ENCODE results near the gene IFNA7.
A peak's percentile ranks its signal among the peaks of the same experiment; 100 is the strongest.
"Not testable (repeated sequence)": the region's sequence is repeated elsewhere in the genome, so short reads cannot be mapped to it uniquely, and the experiment has no call there.

Gene IFNA7

DNA sequence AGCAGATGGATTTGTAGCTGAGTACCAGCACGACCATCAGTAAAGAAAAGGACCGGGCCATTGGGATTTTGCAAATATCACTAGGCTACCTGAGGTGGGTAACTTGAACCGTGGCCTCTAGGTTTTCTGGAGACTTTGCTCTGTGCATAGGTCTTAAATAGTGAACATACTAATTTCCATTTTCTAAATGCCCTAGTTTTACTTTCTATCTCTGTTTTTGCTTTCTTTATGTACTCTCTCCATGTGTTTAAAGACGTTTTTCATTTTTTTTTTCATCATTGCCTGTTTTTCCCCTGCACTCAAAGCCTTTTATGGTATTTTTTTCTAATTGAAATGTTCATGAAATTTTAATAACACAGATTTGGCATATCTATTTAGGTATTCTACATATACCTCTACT, at the start of gene IFNA7:
Gene IFNA7, minus strand, starts transcription at position 101 of the 400 bp plus-strand sequence. Its CDS starts 40 bp downstream, at position 61.
- not testable (repeated sequence) for DNase-seq

DNA sequence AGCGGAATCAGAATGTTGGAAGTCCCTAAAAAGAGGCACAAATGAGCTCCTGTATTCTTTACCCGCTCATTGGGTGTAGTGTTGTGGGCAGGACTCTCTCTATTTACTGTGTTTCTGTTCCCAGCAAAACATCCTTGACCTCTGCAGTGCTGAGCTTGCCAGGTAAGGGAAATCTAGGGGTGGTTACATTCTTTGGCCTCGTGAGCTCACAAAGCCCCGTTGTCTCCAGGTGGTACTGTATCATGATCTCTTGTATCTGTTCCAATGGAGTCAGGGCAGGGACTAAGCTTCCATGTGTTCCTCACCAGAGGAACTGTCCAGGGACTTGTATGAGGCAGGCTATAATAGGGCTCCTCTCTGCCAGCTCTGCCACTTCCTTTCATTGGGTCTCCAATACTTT, 49.6 kb upstream of the IFNA7 start:
- DNase-seq, result no peak

- no peak for DNase-seq
These were observed 49.2 kb upstream of the IFNA7 start for GRCh38 chr9:21251190-21251589.

DNA sequence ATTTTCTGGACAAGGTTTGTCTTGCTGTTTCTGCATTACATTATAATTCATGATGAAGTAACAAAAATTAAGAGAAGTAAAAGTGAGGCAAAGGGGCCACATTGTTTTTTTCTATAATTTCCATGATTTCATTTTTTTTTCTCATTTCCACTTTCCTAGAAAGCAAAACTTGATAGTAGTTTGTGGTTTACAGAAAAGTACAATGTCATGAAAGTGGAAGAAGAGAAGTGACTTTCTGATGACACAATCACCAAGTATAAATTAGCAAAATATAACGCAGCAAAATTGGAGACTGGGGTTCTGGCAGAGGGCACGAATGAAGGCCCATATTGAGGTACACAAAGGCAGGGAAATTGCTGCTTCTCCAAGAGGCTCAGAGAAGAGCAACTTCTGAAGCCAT, 42.8 kb upstream of the IFNA7 start:
- DNase-seq, result no peak

GRCh38 chr9:21239911-21240310, 37.9 kb upstream of the IFNA7 start, which contains the start of gene IFNA14:
TSS of gene IFNA14 (minus strand) at chr9:21240005. CDS start at chr9:21239935, 70 bp downstream.
- no peak for DNase-seq

- DNase-seq, result not testable (repeated sequence)
These were observed 34.3 kb upstream of the IFNA7 start for GRCh38 chr9:21236360-21236714.

- DNase-seq, result peak; percentile 4
These were observed 33.7 kb upstream of the IFNA7 start for GRCh38 chr9:21235468-21236359.

DNA sequence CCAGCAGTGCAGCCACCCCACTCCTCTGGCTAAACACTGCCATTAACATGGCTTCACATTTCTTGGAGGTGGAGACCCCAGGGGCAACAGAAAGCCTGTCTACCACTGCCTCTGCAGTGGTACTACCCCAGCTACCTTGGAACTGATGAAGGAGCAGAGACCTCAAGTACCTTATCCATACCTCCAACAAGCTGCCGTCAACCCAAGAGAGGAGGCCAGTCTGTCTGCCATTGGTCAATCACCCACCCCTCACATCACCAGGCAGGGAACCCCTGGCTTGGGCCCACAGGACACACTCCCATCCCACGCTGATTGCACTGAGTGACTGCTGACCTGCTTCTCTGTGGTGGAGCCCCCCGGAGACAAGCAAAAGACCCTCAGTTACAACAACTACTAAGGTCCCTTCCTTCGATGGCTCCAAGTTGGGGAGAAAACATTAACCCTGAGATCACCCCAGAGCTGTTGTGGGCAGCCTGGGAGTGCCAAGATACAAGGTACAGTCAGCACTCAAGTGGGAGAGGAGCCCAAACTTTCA, 32.2 kb upstream of the IFNA7 start:
- no peak for DNase-seq

- DNase-seq, result no peak
These were observed 31.3 kb upstream of the IFNA7 start for GRCh38 chr9:21233258-21233657.

GRCh38 chr9:21228122-21228521, 26.1 kb upstream of the IFNA7 start, which contains the start of gene IFNA17:
TSS of gene IFNA17 (minus strand) at chr9:21228222. CDS start at chr9:21228173, 49 bp downstream.
- DNase-seq, result no peak

- DNase-seq, result not testable (repeated sequence)
These were observed 15.2 kb upstream of the IFNA7 start, which contains the start of gene IFNA16 for GRCh38 chr9:21217211-21217610. TSS of gene IFNA16 (minus strand) at chr9:21217311. CDS start at chr9:21217305, 6 bp downstream.

- DNase-seq, result not testable (repeated sequence)
These were observed 11.7 kb upstream of the IFNA7 start for GRCh38 chr9:21213411-21214326.

DNA sequence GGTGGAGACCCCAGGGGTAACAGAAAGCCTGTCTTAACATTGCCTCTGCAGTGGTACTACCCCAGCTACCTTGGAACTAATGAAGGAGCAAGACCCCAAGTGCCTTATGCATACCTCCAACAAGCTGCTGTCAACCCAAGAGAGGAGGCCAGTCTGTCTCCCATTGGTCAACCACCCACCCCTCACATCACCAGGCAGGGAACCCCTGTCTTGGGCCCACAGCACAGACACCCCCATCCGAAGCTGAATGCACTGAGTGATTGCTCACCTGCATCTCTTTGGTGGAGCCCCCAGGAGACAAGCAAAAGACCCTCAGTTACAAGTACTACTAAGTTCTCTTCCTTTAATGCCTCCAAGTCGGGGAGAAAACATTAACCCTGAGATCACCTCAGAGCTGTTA, 10.2 kb upstream of the IFNA7 start:
- not testable (repeated sequence) for DNase-seq

DNA sequence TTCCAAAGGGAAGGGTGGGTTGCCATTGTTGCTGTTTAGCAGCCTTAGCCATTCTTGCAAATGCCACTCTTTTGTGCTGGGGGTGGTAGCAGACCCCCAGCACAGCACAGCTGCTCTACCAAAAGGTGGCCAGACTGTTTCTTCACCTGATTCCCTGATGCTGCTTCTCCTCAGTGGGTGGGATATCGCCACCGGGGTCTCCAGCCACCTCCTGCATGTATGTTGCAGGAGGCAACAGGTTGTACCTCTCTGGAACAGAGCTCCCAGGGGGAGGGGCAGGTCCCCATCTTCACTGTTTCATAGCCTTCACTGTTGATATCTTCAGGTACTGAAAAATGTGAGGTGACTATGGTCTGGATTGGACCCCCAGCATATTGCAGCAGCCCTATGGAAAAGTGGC, 8.8 kb upstream of the IFNA7 start:
- not testable (repeated sequence) for DNase-seq

DNA sequence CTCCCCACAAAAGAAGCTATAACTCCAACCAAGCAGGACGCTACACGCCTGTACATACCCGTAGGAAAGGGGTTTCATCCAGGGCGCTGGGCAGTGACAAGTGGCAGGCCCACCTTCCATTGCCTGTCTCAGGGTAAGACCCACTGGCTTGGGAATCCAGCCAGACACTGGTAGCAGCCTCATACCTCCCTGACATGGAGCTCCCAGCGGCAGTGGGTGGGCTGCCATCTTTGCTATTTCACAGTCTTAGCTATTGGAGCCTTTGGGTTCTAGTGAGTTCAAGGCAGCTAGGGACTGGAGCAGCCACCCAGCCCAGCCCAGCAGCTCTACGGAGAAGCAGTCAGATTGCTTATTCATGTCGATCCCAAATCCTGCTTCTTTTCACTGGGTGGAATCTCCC, 8.3 kb upstream of the IFNA7 start:
- DNase-seq, result no peak

GRCh38 chr9:21207043-21207442, 5.0 kb upstream of the IFNA7 start, which contains the start of gene IFNA10:
TSS of gene IFNA10 (minus strand) at chr9:21207143. CDS start at chr9:21207097, 46 bp downstream.
- DNase-seq, result not testable (repeated sequence)

DNA sequence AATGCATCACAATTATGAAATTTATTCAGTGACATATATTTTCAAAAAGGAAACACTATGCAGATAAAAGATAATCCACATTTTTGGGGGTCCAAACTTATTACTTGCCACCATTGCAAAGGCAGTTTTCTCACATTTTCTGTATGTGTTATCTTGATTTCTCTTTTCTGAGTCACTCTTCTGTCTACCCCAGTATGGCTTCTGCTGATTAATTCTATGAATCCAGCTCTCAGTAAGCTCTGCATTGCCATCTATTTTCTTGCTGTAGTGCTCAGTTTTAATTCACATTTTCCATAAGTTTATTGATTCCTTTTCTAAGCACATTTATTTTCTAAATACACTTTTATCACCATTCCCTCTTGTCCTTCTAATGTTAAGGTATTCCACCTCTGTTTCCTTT, 3.2 kb upstream of the IFNA7 start:
- no peak for DNase-seq

- DNase-seq, result not testable (repeated sequence)
These were observed 6.9 kb downstream of the IFNA7 start for GRCh38 chr9:21194867-21195776.

GRCh38 chr9:21187487-21187886, 14.5 kb downstream of the IFNA7 start, which contains the start of gene IFNA4:
TSS of gene IFNA4 (minus strand) at chr9:21187587. CDS start at chr9:21187531, 56 bp downstream.
- not testable (repeated sequence) for DNase-seq

- DNase-seq, result not testable (repeated sequence)
These were observed 18.9 kb downstream of the IFNA7 start for GRCh38 chr9:21182810-21183736.
